Measurements from ENCODE around the gene ANTKMT.

ANTKMT gene

GRCh38 chr16:677316-678190 is 43.4 kb upstream of the ANTKMT start:
- Histone ChIP-seq H3K9ac (ENCODE audit: low read length) (no peak overlapping the region), H3K27me3 (replicated peaks; ENCODE audit: control insufficient read depth, insufficient read depth, low read length) (no peaks in the 10 kb centered on the region), H3K4me3 (ENCODE audit: low read length) (no peak overlapping the region), H3K36me3 (ENCODE audit: control insufficient read depth, insufficient read depth, low read length, severe bottlenecking) (peaks cover 28% of the 10 kb centered on the region), H3K9me3 (ENCODE audit: control insufficient read depth, low read length) (no peaks in the 10 kb centered on the region), H3K4me1 (ENCODE audit: control insufficient read depth, insufficient read depth, low read length) (peaks cover 19% of the 10 kb centered on the region)
- no peak for DNase-seq (ENCODE audit: low read depth)

DNA sequence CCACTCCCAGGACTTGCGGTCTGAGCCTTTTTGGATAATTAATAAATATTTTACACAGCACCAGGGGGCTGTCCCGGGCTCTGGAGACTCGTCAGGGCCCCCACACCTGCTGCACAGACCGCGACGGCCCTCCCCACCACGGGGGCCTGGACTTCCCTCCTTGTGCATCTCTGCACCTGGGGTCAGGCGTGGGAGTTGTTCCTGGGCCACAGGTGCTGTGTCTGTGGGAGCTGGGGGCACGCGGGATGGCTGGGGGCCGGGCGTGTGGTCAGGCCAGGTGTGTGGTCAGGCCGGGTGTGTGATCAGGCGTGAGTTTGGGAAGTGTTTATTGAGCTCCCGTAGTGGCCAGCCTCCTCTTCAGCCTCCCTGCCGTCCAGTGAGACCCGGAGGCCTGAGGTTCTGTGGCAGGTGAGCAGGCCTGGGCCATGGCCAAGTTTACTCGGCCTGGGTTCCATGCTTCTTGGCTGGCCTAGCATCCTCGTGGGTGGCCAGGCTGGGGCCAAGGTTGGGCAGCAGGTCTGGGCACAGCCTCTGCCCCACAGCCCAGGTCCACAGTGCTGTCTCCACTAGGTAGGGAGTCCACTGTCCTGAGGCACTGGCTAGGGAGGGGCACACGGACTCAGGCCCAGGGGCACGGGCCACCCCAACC is 42.6 kb upstream of the ANTKMT start:
- no peaks in the 10 kb centered on the region for H3K9me3 ChIP-seq (ENCODE audit: control insufficient read depth, low read length)
- peaks cover 27% of the 10 kb centered on the region for H3K4me1 ChIP-seq (ENCODE audit: control insufficient read depth, insufficient read depth, low read length)
- no peaks in the 10 kb centered on the region for H3K27me3 ChIP-seq (replicated peaks; ENCODE audit: control insufficient read depth, insufficient read depth, low read length)
- DNase-seq (ENCODE audit: low read depth) = no peak
- H3K4me3 ChIP-seq (ENCODE audit: low read length) = no peak overlapping the region
- no peak overlapping the region for H3K9ac ChIP-seq (ENCODE audit: low read length)
- peaks cover 27% of the 10 kb centered on the region for H3K36me3 ChIP-seq (ENCODE audit: control insufficient read depth, insufficient read depth, low read length, severe bottlenecking)

DNA sequence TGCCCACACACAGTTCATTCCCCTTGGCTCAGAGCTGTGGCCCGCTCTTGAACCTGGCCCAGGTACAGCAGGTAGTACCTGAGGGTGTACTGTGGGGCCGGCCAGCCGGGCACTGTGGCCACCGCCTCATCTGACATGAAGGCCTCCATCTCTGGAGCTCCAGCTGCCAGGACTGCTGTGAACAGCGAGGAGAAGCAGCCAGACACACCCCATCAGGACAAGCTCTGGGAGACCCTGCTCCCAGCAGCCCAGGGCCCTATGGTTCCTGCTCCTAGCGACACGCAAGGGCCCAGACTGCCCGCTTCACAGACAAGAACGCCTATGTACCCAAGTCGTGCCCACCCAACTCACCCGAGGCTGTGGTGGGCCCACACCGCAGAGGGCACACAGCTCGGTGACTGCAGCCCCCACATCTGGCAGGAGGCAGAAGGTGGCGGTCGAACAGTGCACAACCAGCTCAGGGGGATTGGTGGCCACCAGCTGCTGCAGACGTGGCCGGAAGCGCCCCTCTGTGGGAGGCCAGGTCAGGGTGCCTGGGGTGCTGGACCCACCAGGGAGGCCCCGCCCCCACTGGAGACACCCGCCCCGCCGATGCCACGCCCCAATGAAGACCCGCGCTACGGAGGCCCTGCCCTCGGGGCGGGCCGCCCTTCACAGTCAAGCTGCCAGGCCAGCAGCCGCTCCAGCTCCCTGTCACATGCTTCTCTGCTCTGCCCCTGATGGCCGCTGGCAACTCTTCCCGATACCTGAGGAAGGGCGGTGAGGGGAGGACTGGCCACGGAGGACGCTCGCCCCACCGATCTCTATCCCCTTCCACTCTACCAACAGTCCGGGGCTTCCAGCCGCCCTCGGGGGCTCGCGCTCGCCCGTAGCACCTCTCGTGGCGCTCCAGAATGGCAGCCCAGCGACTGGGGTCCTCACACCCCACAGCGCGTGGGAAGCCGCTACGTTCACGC is 41.8 kb upstream of the ANTKMT start:
- H3K27me3 ChIP-seq (replicated peaks; ENCODE audit: control insufficient read depth, insufficient read depth, low read length) = no peaks in the 10 kb centered on the region
- no peaks in the 10 kb centered on the region for H3K9me3 ChIP-seq (ENCODE audit: control insufficient read depth, low read length)
- H3K4me1 ChIP-seq (ENCODE audit: control insufficient read depth, insufficient read depth, low read length) = peaks cover 30% of the 10 kb centered on the region
- H3K9ac ChIP-seq (ENCODE audit: low read length) = peak overlapping the region; percentile 78
- peaks cover 20% of the 10 kb centered on the region for H3K36me3 ChIP-seq (ENCODE audit: control insufficient read depth, insufficient read depth, low read length, severe bottlenecking)
- peak; percentile 70 for DNase-seq (ENCODE audit: low read depth)
- H3K4me3 ChIP-seq (ENCODE audit: low read length) = peak overlapping the region; percentile 79

- H3K36me3 ChIP-seq (ENCODE audit: control insufficient read depth, insufficient read depth, low read length, severe bottlenecking) = peaks cover 20% of the 10 kb centered on the region
- peak; percentile 96 for DNase-seq (ENCODE audit: low read depth)
- no peaks in the 10 kb centered on the region for H3K27me3 ChIP-seq (replicated peaks; ENCODE audit: control insufficient read depth, insufficient read depth, low read length)
- H3K9me3 ChIP-seq (ENCODE audit: control insufficient read depth, low read length) = no peaks in the 10 kb centered on the region
- peaks cover 30% of the 10 kb centered on the region for H3K4me1 ChIP-seq (ENCODE audit: control insufficient read depth, insufficient read depth, low read length)
- peak within 1 kb of the TSS; percentile 96 for H3K9ac ChIP-seq (ENCODE audit: low read length)
- peak within 1 kb of the TSS; percentile 91 for H3K4me3 ChIP-seq (ENCODE audit: low read length)
Observed at GRCh38 chr16:679814-680624, 40.9 kb upstream of the ANTKMT start, which contains the start of gene STUB1. Gene STUB1 (plus strand): TSS chr16:680410. CDS start chr16:680526, 116 bp downstream.

DNA sequence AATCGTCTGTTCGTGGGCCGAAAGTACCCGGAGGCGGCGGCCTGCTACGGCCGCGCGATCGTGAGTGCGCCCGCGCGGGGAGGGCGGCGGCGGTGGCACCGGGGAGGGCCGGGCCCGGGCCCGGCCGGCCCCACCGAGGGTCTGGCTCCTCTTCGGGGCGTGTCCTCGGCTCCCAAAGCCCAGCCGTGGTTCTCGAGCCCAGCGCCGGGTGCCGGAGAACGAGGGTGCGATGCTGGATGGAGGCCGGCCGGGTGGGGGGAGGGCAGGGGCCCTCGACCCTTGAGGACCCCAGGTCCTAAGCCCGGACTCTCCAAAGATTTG is 40.4 kb upstream of the ANTKMT start:
- Histone ChIP-seq H3K27me3 (replicated peaks; ENCODE audit: control insufficient read depth, insufficient read depth, low read length) (no peaks in the 10 kb centered on the region), H3K9me3 (ENCODE audit: control insufficient read depth, low read length) (no peaks in the 10 kb centered on the region), H3K4me3 (ENCODE audit: low read length) (peak overlapping the region; percentile 91), H3K36me3 (ENCODE audit: control insufficient read depth, insufficient read depth, low read length, severe bottlenecking) (peaks cover 20% of the 10 kb centered on the region), H3K9ac (ENCODE audit: low read length) (peak overlapping the region; percentile 96), H3K4me1 (ENCODE audit: control insufficient read depth, insufficient read depth, low read length) (peaks cover 26% of the 10 kb centered on the region)
- DNase-seq (ENCODE audit: low read depth) = no peak

DNA sequence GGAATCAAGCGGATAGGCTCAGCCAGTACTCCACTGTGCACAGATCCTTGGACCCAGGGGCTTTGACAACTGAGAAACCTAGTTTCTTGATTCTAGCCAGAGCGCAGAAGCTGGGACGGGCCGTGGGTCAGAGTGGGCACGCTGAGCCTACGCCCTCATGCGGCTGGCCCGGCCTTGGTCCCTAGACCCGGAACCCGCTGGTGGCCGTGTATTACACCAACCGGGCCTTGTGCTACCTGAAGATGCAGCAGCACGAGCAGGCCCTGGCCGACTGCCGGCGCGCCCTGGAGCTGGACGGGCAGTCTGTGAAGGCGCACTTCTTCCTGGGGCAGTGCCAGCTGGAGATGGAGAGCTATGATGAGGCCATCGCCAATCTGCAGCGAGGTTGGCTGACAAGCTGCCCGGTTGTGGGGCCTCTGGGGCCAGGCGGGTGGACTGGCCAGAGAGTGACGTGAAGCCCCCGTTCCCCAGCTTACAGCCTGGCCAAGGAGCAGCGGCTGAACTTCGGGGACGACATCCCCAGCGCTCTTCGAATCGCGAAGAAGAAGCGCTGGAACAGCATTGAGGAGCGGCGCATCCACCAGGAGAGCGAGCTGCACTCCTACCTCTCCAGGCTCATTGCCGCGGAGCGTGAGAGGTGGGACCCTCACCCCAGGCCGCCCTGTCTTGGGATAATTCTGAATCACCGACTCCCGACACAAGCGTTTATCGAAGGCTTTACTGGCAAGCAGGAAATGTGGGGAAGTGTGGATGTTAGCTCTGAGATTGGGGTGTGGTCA is 39.8 kb upstream of the ANTKMT start:
- H3K4me1 ChIP-seq (ENCODE audit: control insufficient read depth, insufficient read depth, low read length) = peaks cover 26% of the 10 kb centered on the region
- peaks cover 20% of the 10 kb centered on the region for H3K36me3 ChIP-seq (ENCODE audit: control insufficient read depth, insufficient read depth, low read length, severe bottlenecking)
- no peaks in the 10 kb centered on the region for H3K27me3 ChIP-seq (replicated peaks; ENCODE audit: control insufficient read depth, insufficient read depth, low read length)
- peak overlapping the region; percentile 96 for H3K9ac ChIP-seq (ENCODE audit: low read length)
- peak overlapping the region; percentile 91 for H3K4me3 ChIP-seq (ENCODE audit: low read length)
- peak; percentile 61 for DNase-seq (ENCODE audit: low read depth)
- no peaks in the 10 kb centered on the region for H3K9me3 ChIP-seq (ENCODE audit: control insufficient read depth, low read length)

DNA sequence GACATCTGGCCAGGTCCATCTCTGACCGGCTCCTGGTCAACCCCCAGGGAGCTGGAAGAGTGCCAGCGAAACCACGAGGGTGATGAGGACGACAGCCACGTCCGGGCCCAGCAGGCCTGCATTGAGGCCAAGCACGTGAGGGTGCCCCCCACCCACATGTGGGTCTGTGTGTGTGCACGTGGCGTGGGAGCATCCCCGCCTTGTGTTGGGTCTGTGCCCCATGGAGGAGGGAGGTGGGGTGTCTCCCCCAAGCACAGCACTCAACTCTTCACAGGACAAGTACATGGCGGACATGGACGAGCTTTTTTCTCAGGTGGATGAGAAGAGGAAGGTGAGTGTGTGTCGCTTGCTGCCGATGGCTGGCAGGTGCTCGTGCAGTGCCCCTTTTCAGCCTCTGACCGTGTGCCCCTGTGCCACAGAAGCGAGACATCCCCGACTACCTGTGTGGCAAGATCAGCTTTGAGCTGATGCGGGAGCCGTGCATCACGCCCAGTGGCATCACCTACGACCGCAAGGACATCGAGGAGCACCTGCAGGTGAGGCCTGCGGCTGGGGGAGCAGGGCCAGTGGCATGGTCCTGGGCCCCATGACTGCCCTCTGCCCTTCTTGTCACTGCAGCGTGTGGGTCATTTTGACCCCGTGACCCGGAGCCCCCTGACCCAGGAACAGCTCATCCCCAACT is 39.1 kb upstream of the ANTKMT start:
- H3K27me3 ChIP-seq (replicated peaks; ENCODE audit: control insufficient read depth, insufficient read depth, low read length) = no peaks in the 10 kb centered on the region
- H3K4me1 ChIP-seq (ENCODE audit: control insufficient read depth, insufficient read depth, low read length) = peaks cover 26% of the 10 kb centered on the region
- DNase-seq (ENCODE audit: low read depth) = no peak
- H3K36me3 ChIP-seq (ENCODE audit: control insufficient read depth, insufficient read depth, low read length, severe bottlenecking) = peaks cover 25% of the 10 kb centered on the region
- H3K9ac ChIP-seq (ENCODE audit: low read length) = peak overlapping the region; percentile 96
- H3K4me3 ChIP-seq (ENCODE audit: low read length) = peak overlapping the region; percentile 91
- no peaks in the 10 kb centered on the region for H3K9me3 ChIP-seq (ENCODE audit: control insufficient read depth, low read length)

- Histone ChIP-seq H3K4me3 (ENCODE audit: low read length) (peak overlapping the region; percentile 83), H3K36me3 (ENCODE audit: control insufficient read depth, insufficient read depth, low read length, severe bottlenecking) (peaks cover 25% of the 10 kb centered on the region)
Observed at GRCh38 chr16:682493-683395, 38.2 kb upstream of the ANTKMT start.

More at GRCh38 chr16:682493-683395, 38.2 kb upstream of the ANTKMT start:
- DNase-seq (ENCODE audit: low read depth) = no peak
- peak overlapping the region; percentile 85 for H3K9ac ChIP-seq (ENCODE audit: low read length)
- no peaks in the 10 kb centered on the region for H3K9me3 ChIP-seq (ENCODE audit: control insufficient read depth, low read length)
- H3K4me1 ChIP-seq (ENCODE audit: control insufficient read depth, insufficient read depth, low read length) = peaks cover 26% of the 10 kb centered on the region
- no peaks in the 10 kb centered on the region for H3K27me3 ChIP-seq (replicated peaks; ENCODE audit: control insufficient read depth, insufficient read depth, low read length)
